ENCODE results near the gene OBSL1.

Gene OBSL1

DNA sequence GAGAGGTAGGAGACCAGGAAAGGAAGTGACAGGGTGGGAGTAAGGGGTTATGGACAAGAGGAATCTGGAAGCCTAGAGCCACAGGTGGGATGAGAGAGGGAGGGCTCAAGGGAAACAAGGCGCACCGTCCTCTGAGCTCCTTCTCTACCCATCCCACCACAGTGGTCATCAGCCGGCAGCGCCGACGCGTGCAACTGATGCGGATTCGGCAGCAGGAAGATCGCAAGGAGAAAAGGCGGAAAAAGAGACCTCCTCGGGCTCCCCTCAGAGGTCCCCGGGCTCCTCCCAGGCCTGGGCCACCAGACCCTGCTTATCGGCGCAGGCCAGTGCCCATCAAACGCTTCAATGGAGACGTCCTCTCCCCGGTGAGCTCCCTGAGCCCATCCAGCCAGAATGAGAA lies 22.3 kb downstream of the OBSL1 start:
- DNase-seq, result no peak

DNA sequence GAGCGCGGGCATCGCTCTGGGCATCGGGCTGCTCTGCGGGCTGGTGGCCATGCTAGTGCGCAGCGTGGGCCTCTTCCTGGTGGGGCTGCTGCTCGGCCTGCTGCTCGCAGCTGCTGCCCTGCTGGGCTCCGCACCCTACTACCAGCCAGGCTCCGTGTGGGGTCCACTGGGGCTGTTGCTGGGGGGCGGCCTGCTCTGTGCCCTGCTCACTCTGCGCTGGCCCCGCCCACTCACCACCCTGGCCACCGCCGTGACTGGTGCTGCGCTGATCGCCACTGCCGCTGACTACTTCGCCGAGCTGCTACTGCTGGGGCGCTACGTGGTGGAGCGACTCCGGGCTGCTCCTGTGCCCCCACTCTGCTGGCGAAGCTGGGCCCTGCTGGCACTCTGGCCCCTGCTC lies 23.7 kb downstream of the OBSL1 start:
- no peak for DNase-seq

DNA sequence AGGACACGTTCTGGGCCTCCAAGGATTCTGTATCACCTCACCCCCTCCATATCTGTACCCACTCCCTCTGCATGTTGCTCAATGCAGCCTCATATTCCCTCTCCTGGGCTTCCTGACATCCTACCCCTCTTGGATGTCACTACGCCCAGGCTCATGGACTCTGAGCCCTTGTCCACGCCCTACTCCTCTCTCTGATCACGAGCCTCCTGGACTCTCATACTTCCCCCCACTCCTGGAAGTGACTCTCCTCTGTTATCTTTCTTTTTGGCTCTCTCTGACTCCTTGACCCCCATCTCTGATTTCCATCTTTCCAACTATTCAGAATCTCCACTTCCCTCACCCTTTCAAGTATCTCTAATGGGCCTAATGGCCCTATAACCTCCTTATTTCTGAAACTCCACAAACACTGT lies 25.4 kb downstream of the OBSL1 start:
- DNase-seq, result no peak

DNA sequence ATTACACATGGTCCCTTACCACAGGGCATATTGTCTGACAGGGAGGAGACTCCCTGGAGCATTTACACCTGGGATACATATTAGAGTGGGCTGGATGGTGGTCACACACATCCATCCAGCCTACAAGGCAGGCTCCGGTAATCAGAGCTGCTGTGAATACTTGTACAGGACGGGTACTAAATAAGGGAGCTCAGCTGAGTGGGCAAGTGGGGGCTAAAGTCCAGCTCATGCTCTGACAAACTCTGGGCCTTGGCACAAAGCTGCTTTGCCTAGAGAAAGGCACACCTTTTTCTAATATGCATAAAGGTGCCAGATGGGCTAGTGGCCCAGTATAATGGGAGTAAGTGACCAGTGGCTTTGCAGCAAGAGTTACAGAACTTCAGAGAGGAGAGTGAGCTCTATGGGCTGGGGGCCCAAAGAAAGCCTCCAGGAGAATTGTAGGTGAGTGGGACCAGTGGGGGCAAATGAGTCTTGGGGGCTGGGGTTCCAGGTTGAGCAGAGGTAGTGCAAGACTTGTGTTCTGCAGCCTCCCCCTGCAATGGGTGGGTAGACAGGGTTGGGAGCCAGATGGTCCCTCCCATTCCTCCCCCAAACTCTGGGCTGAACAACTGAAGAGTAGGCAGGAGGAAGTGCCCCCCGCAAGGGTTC lies 25.9 kb downstream of the OBSL1 start:
- no peak for DNase-seq

DNA sequence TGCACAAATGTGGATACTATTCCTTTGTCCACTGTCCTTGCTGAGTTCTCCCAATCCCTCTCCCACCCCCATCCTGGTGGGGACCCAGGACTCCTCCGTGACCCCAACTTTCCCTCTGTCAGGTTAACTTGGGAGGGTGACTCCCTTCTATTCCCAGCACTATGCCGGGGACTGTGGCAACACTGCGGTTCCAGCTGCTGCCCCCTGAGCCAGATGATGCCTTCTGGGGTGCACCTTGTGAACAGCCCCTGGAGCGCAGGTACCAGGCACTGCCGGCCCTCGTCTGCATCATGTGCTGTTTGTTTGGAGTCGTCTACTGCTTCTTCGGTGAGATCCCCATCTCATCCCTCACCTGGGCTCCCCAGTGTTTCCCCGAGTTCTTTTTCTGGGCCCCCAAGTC lies 26.8 kb downstream of the OBSL1 start:
- DNase-seq, result no peak

DNA sequence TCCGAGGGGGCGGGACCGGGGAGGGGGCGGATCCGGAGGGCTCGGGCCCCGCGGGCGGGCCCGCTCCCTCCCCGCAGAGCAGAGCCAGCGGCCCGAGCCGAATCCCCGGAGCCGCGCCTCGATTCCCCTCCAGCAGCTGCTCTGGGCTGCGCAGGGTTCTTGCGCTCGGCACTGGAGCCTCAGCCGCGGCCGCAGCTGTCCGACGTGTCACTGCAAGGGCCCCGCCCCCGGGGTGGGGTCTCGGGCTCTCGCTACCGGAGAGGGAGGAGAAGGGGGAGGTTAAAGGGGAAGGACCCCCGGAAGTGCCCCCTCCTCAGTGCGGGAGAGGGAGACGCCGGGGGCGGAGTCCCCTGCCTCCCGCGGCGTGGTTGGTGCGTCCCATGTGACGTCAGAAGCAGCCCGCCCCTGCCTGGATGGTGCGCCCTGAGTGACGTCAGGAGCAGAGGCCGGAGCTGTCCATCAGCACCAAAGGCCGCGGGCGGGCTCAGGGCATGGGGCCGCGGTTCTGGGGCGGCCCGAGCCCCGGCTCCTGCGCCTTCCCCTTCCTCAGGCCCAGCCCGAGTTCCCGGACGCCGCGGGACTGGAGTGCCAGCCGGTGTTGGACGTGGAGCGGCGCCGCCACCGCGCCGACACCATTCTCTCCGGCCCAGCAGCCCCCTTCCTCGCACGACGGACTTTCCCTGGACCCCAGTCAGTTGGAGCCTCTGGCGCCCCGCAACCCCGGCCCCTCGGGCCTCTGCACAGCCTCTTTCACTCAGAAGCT lies 27.6 kb downstream of the OBSL1 start, which contains the start of the genes CHPF and TMEM198:
Gene CHPF, minus strand, starts transcription at position 214 of the 763 bp plus-strand sequence. CDS start 271 bp downstream, outside the sequence.
Gene TMEM198, plus strand, starts transcription at position 433 of the 763 bp plus-strand sequence. CDS start 700 bp downstream, outside the sequence.
- DNase-seq, result peak; percentile 97

DNA sequence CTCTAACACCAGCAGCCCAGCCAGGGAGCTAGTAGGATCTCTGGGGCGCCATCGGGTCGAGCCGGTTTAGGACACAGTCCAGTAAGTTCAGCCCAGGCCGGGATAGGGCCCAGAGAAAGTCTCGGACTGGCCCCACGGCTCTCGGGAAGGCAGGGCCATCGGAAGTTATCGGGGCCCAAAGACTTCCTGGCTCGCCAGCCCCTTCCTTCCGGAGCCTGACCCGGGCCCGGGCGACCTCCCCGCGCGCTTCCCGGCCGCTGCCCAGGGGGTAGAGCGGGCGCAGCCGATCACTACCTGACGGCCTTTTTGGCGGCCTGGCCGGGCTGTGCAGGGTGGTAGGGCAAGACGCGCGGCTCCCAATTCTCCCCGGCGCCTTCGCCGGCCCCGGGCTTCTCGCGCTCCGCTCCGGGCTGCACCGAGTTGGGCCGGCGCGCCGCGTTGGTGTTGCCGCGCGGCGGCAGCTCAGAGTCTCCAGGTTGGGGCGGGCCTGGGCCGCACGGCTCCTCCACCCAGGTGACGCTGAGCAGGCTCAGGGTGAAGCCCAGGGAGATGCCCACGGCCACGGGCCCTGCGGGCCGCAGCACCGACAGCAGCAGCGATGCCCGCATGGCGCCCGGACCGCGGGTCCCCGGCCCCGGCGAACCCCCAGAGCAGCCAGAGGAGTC lies 28.3 kb downstream of the OBSL1 start:
- DNase-seq, result no peak

DNA sequence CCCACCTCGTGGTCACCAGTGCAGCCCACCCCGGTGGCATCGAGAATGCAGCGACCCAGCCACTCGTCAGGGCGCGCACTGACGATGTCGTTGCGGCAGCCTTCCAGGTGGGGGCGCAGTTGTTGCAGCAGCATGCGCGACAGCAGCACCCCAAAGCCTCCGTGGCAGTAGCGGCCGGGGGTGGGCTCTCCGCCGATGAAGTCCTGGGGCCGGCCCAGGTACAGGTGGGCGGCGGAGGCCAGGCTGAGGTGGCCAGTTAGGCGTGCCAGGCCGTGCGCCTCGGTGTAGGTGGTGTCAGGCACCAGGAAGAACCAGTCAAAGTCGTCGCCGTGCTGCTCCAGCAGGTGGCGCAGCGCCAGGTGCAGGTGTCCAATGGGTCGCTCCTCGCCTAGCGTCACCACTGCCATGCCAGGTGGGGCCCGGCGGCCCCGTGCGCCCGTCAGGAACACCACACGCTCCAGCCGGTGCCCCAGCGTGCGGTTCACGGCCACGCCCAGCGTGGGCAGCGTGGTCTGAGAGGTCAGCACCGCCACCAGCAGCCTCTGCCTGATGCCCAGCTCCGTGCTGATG lies 29.6 kb downstream of the OBSL1 start:
- peak; percentile 91 for DNase-seq

DNA sequence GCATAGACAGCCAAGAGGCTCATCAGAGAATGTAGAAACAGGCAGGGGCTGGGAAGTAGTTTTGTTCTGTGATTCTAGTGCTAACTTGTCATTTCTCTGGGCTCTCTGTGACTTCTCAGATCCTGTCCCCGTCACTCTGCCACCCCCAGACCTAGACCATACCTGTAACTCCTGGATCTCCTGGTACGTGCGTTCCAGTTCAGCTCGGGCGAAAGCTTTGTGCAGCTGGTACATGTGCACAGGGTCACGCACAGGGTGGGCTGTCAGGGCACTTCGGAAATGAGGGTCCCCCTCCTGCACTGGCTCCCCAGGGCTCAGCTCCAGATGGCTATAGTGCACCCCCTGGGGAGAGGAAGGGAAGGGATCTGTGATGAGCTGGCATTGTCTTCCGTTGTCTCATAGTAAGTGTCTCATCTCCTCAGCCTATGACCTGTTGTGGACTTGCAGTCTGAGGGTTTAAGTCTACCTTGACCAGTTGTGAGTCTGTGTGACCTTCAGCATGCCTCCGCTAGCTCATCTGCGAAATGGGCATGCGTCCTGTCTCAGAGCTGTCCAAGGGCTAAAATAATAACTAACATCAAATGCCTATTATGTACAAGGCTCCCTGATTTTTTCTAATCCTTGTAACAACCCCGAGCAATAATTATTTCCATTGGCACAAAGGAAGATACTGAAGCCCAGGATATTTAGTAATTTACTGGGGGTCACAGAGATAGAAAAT lies 30.4 kb downstream of the OBSL1 start:
- no peak for DNase-seq

DNA sequence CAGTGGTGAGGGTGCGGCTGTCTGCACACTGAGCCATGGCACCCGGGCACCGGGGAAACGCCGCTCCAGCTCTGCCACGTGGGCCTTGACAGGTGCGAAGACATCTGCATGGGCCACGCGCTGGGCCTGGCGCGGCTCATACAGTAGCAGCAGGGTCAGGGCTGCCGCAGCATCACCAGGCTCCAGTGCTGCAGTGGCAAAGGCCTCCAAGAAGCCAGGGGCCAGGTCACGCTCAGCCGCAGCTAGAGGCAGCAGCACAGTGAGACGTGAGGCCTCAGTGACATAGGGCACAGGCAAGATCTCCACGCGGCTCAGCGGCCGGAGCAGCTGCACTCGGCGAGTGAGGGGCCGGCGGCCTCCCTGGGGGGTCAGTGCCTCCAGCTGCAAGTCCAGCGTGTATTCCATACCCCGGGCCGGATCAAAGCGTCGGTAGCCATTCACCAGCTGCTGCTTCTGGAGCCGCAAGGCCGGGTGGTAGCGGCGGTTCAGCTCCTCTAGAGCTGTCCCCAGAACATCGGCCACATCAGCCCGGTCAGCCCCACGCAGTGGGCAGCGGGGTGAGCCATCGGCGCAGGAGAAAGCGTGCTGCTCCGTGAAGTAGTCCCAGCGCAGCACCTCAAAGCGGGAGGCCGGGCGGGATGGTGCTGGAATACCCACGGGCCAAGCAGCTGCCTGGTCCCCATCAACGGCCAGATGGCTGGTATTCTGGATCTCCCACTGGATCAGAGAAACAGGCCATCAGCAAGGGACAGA lies 31.2 kb downstream of the OBSL1 start:
- no peak for DNase-seq

DNA sequence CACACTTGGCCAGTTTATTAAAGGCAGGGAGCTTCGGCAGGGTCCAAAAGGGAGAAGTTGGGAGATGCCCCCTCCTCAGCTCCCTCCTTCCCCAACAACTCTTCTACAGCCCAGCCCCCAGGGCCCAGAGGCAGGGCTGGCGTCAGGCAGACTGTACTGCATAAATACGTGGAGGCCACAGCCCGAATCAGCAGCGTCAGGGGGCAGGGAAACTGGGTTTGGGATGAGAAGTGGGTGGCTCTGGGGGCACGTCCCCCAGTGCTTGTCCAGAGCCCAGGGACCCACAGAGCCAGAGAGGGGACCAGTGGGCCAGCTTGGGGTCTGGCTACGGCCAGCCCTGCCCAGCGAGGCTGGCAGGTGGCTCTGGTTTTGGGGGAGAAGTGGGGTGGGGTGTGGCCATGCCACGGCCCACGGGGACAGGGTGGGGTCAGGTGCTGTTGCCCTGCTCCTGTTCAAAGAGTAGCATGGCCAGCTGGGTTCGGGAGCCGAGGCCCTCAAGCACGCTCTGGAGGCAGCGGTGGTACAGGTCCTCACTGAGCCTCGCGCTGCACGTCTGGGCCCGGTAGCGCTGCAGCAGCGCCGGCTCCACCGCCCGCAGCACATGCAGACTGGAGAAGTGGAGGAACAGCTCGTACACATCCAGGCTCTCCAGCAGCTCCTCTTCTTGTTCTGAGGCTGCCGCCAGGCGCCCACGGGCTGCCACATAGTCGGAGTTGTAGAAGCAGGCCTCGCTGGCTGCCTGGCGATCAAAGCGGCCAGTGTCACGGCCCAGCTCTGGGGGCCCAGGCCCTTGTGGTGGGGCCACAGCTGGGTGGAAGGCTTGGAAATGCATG lies 32.2 kb downstream of the OBSL1 start:
- no peak for DNase-seq

DNA sequence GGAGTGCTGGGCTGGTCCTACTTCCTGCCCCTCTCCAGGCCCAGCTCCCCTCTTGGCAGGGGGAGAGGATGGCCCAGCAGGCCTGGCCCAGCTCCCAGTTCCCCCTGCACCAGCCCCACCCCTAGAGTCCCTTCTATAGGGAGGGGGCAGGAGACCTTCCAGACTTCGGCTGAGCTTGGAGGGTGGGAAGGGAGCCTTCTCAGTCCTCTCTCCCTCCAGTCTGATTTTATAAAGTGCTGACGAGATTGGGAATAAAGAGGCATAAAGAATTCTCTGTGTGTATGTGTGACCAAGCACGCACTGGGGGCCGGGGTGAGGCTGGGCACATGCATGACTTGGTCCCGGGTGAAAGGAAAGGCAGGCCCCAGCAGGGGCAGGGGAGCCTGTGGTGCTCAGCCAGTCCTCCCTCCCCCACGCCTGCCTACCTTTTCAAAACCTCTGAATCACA lies 32.8 kb downstream of the OBSL1 start:
- DNase-seq, result no peak

DNA sequence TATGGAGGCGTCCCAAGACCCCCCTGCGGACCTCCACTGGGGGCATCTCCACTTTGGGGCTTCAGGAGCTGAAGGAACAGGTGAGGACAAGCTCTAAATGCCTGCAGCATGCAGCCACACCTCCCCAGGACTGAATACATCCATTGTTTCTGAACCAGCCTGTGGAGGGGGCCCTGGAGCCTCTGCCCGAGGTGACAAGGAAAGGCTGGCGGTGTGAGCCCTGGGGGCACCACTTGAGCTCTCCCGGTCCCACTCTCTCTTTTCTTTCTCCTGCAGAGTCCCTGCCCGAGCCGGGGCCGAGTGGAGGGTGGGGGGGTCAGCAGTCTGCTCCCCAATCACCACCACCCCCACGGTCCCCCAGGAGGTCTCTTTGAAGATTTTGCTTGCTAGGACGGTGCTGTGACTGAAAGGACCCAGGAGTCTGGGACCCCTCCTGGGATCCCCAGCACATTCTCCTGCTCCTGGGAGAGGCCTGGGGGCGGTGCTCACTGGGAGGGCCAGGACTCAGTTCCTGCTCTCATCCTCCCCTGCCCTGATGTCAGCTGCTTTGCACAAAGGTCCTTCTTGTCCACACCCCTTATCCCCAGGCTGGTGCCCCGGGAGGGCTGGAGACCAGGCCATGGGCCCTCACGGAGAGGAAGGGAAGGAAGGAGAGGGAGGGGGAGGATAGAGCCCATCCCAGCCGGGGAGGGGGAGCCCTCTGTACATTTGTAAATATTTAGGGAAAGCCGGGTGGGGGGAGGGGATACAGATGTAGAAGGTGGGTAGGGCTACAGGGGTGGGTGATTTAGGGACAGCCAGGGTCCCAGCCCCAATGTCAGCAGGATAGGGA lies 33.5 kb downstream of the OBSL1 start:
- no peak for DNase-seq

DNA sequence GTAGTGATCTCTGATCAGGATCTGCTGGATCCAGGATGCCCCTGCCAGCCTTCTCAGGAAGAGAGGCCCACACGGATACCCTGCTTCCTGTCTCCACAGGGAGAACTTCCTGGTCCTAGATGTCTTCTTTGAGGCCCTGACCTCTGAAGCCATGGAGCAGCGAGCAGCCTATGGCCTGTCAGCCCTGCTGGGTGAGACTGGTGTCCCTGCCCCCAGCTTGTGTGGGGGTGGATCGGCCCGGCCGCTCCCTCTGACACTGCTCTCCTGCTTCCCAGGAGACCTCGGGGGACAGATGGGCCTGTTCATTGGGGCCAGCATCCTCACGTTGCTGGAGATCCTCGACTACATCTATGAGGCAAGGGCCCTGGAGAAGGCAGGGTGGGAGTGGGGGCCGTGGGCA lies 34.4 kb downstream of the OBSL1 start:
- no peak for DNase-seq

DNA sequence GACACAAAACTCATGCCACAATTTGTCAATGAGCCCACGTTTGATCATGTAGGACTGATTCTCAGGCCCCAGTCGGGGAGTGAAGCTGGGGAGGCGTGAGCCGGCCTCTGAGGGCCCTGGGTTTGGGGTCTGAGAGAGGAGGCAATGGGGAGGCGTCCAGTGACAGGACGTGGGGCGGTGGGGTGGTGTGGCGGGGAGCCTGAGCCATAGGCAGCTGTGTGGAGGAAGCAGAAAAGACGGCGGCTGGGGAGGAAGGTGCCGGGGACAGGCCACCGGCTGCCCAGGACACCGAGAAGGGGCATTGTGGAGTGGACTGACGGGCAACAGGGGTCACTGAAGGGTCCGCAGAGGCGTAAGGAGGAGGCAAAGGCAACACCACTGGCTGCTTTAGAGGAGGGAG lies 34.9 kb downstream of the OBSL1 start:
- DNase-seq, result no peak

DNA sequence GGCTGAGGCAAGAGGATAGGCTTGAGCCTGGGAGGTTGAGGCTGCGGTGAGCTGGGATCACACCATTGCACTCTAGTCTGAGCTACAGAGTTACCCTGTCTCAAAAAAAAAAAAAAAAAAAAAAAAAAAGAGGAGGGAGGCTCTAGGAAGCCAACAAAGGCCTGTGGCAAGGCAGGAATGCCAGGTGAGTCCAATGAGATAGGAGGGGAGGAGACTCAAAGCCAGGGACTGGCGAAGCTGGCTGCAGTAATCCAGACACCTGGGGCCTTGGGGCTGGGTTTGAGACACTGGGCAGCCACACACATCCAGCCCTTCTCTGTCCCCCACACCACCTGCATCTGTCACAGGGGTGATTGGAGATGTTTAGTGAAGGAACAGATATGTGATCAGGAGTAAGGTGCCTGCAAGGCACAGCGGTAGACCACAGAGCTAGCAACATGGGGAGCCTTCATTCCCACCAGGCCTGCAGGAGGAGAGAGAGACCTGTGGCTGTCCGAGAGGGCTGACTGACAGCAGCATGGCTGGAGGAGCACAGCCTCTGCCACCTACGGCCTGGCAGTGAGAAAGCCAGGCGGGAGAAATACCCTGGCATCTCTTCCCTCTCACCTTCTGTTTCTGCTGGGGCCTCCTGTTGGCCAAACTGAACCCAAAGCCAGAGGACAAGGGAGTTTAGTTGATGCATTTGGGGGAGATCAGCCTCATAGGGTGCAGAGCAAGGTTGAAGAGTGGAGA lies 37.2 kb downstream of the OBSL1 start:
- no peak for DNase-seq

DNA sequence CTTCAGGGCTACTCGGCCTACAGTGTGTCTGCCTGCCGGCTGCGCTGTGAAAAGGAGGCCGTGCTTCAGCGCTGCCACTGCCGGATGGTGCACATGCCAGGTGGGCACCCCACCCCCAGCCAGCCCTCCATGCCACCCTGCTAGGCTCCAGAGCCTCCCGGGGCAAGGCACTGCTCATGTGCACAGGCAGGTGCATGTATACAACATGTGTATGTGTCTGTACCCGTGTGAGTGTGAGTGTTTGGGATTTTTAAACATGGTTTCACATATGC lies 39.0 kb downstream of the OBSL1 start:
- DNase-seq, result no peak

DNA sequence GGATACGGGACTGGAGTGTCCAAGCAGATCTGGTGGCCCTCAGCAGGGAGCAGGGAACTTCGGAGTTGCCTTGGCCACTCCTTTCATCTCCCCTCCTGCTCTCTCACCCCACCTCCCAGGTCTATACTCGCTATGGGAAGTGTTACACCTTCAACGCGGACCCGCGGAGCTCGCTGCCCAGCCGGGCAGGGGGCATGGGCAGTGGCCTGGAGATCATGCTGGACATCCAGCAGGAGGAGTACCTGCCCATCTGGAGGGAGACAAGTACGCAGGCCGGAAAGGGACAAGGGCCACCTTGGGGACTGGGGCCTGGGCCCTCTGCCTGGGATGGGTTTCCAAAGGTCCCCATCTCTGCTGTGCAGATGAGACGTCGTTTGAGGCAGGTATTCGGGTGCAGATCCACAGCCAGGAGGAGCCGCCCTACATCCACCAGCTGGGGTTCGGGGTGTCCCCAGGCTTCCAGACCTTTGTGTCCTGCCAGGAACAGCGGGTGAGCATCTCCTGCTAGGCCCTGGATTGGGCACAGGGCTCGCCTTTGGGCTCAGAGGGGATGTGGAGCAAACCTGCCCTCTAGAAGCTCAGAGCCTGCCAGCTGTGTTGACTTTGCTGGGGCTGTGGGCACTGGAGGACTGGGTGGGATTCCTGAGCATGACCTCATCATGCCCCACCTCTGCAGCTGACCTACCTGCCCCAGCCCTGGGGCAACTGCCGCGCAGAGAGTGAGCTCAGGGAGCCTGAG lies 39.5 kb downstream of the OBSL1 start:
- DNase-seq, result no peak
